Neural cell (in vitro differentiated cells): ENCODE data around the gene NT5M. TPM values are rescaled to one million over a fixed set of nuclear protein-coding genes. Genes with fewer than 3 reads are reported as not detected.
A peak's percentile ranks its signal among the peaks of the same experiment; 100 is the strongest.

ENCODE experiments used
- H2AFZ ChIP-seq: fragments of 200-600, 300-800 bp; sonication (generic), shearing (Covaris generic); 2 replicates; pipeline ENCODE4 v1.6.0; 2014; ENCODE audit warnings: low read depth, mild to moderate bottlenecking, antibody characterized with exemption, low read length, moderate library complexity
- H3F3A ChIP-seq: fragments of 200-600 bp; shearing (Covaris generic); 2 replicates; pipeline ENCODE4 v1.6.1; 2016; ENCODE audit warnings: mild to moderate bottlenecking, moderate library complexity, mixed read lengths, antibody characterized with exemption, low read length; ENCODE audit not compliant: insufficient read depth, poor library complexity, severe bottlenecking
- H3K27ac ChIP-seq: fragments of 200-600, 300-800 bp; sonication (generic), shearing (Covaris generic); 2 replicates; pipeline ENCODE4 v1.5.1; 2014; ENCODE audit warnings: mild to moderate bottlenecking, low read length, moderate library complexity
- H3K27me3 ChIP-seq: fragments of 300-800, 200-600 bp; sonication (generic), shearing (Covaris generic); 2 replicates; pipeline ENCODE4 v1.6.0; 2014; ENCODE audit warnings: mild to moderate bottlenecking, low read depth, low read length, moderate library complexity; ENCODE audit not compliant: insufficient read depth
- H3K36me3 ChIP-seq: fragments of 300-800, 200-600 bp; sonication (generic), shearing (Covaris generic); 2 replicates; pipeline ENCODE4 v1.5.1; 2014; ENCODE audit warnings: mild to moderate bottlenecking, antibody characterized with exemption, low read length, moderate library complexity; ENCODE audit not compliant: insufficient read depth
- H3K4me2 ChIP-seq: fragments of 300-800, 200-600 bp; sonication (generic), shearing (Covaris generic); 2 replicates; pipeline ENCODE4 v1.6.0; 2014; ENCODE audit warnings: mild to moderate bottlenecking, low read length
- H3K4me3 ChIP-seq: fragments of 300-800, 200-600 bp; sonication (generic), shearing (Covaris generic); 2 replicates; pipeline ENCODE4 v1.5.1; 2014; ENCODE audit warnings: mild to moderate bottlenecking, low read length, moderate library complexity
- H3K79me2 ChIP-seq: fragments of 200-600 bp; shearing (Covaris generic); replicated peaks from 2 replicates; pipeline ENCODE4 v1.6.0; 2014; ENCODE audit warnings: mild to moderate bottlenecking, low read length, moderate library complexity; ENCODE audit not compliant: insufficient read depth
- H3K9ac ChIP-seq: fragments of 300-800, 200-600 bp; sonication (generic), shearing (Covaris generic); 2 replicates; pipeline ENCODE4 v1.6.1; 2016; ENCODE audit warnings: mild to moderate bottlenecking, low read length, mixed read lengths
- H3K9me2 ChIP-seq: fragments of 200-600 bp; shearing (Covaris generic); 2 replicates; pipeline ENCODE4 v1.6.1; 2016; ENCODE audit warnings: mild to moderate bottlenecking, low read length, mixed read lengths; ENCODE audit not compliant: insufficient read depth
- H3K9me3 ChIP-seq: fragments of 200-600, 300-800 bp; sonication (generic), shearing (Covaris generic); 2 replicates; pipeline ENCODE4 v1.6.1; 2016; ENCODE audit warnings: mild to moderate bottlenecking, mixed run types, low read length, moderate library complexity, mixed read lengths
- H4K20me1 ChIP-seq: fragments of 200-600 bp; shearing (Covaris generic); 2 replicates; pipeline ENCODE4 v1.6.1; 2016; ENCODE audit warnings: mild to moderate bottlenecking, mixed run types; ENCODE audit not compliant: insufficient read depth
- CTCF ChIP-seq: fragments of 450-650 bp; IDR thresholded peaks from 2 replicates; pipeline ENCODE4 v1.5.1; 2014; ENCODE audit warnings: antibody characterized with exemption, mild to moderate bottlenecking, moderate library complexity; ENCODE audit not compliant: poor library complexity, severe bottlenecking
- EP300 ChIP-seq: fragments of 450-650 bp; conservative IDR thresholded peaks from 2 replicates; pipeline ENCODE4 v1.6.1; 2014; ENCODE audit warnings: antibody characterized with exemption, mild to moderate bottlenecking, moderate library complexity; ENCODE audit not compliant: poor library complexity, severe bottlenecking
- EZH2 ChIP-seq: fragments of 200-600, 300-800 bp; shearing (Covaris generic), sonication (generic); IDR thresholded peaks from 2 replicates; pipeline ENCODE4 v1.6.1; 2014; ENCODE audit warnings: antibody characterized with exemption, low read length, borderline replicate concordance, mild to moderate bottlenecking; ENCODE audit not compliant: insufficient read depth, poor library complexity, severe bottlenecking
- MXI1 ChIP-seq: fragments of 450-650 bp; conservative IDR thresholded peaks from 2 replicates; pipeline ENCODE4 v1.6.1; 2014; ENCODE audit warnings: antibody characterized with exemption, mild to moderate bottlenecking; ENCODE audit not compliant: poor library complexity, severe bottlenecking
- POLR2AphosphoS5 ChIP-seq: IDR thresholded peaks from 2 replicates; pipeline ENCODE4 v1.6.1; 2012
- RAD21 ChIP-seq: fragments of 450-650 bp; conservative IDR thresholded peaks from 2 replicates; pipeline ENCODE4 v1.6.1; 2014; ENCODE audit warnings: antibody characterized with exemption, mild to moderate bottlenecking, moderate library complexity
- REST ChIP-seq: IDR thresholded peaks from 2 replicates; pipeline ENCODE4 v1.6.1; 2012; ENCODE audit warnings: borderline replicate concordance
- SMC3 ChIP-seq: fragments of 450-650 bp; conservative IDR thresholded peaks from 2 replicates; pipeline ENCODE4 v1.6.1; 2014; ENCODE audit warnings: antibody characterized with exemption, mild to moderate bottlenecking, moderate library complexity; ENCODE audit not compliant: poor library complexity
- TAF1 ChIP-seq: IDR thresholded peaks from 2 replicates; pipeline ENCODE4 v1.6.1; 2012; ENCODE audit warnings: low read depth
- polyA plus RNA-seq: library from polyadenylated mRNA; depleted of rRNA; stranded (reverse); fragments of >200 nt; gene quantifications from 2 replicates; pipeline ENCODE4 v1.2.3, GENCODE V29; 2014

NT5M gene
- polyA plus RNA-seq, 1 donor from 2014 or later, result 11.1 TPM

- peak overlapping the region; percentile 78 for H3K4me3 ChIP-seq
- no peak overlapping the region for H2AFZ ChIP-seq
- H3K4me2 ChIP-seq, result peak overlapping the region; percentile 60
- no peaks in the 10 kb centered on the region for H3K79me2 ChIP-seq
- no peaks in the 10 kb centered on the region for H3K9me2 ChIP-seq
- H3K9ac ChIP-seq, result peak overlapping the region; percentile 62
- TF ChIP-seq POLR2AphosphoS5 (no peak), EZH2 (no peak), SMC3 (no peak), CTCF (no peak), TAF1 (no peak), RAD21 (no peak), MXI1 (no peak), EP300 (no peak), REST (no peak)
- H3F3A ChIP-seq, result peaks cover 3% of the 10 kb centered on the region
- H3K27me3 ChIP-seq, result peaks cover 2% of the 10 kb centered on the region
- H4K20me1 ChIP-seq, result no peaks in the 10 kb centered on the region
- no peak overlapping the region for H3K27ac ChIP-seq
- no peaks in the 10 kb centered on the region for H3K9me3 ChIP-seq
- no peaks in the 10 kb centered on the region for H3K36me3 ChIP-seq
These were observed 796 bp downstream of the NT5M start for GRCh38 chr17:17303847-17304490.

GRCh38 chr17:17304521-17304985 lies 1.4 kb downstream of the NT5M start:
- no peaks in the 10 kb centered on the region for H3K79me2 ChIP-seq
- H3K4me3 ChIP-seq, result peak overlapping the region; percentile 78
- no peaks in the 10 kb centered on the region for H3K36me3 ChIP-seq
- no peak overlapping the region for H3K4me2 ChIP-seq
- TF ChIP-seq CTCF (no peak), TAF1 (no peak), EZH2 (no peak), REST (no peak), RAD21 (no peak), POLR2AphosphoS5 (no peak), EP300 (no peak), SMC3 (no peak), MXI1 (no peak)
- no peak overlapping the region for H3K9ac ChIP-seq
- no peaks in the 10 kb centered on the region for H3K9me3 ChIP-seq
- H3K9me2 ChIP-seq, result no peaks in the 10 kb centered on the region
- H2AFZ ChIP-seq, result no peak overlapping the region
- peaks cover 3% of the 10 kb centered on the region for H3F3A ChIP-seq
- H3K27ac ChIP-seq, result no peak overlapping the region
- no peaks in the 10 kb centered on the region for H4K20me1 ChIP-seq
- peaks cover 2% of the 10 kb centered on the region for H3K27me3 ChIP-seq
